NCI-H2171 (cell line): ENCODE results near the gene PRKRIP1.
"Not testable (repeated sequence)": the region's sequence is repeated elsewhere in the genome, so short reads cannot be mapped to it uniquely, and the experiment has no call there.

Source experiments
- DNase-seq: peaks from one replicate; lab custom pipeline; 2025; lab: John Stamatoyannopoulos, UW

Gene PRKRIP1

DNA sequence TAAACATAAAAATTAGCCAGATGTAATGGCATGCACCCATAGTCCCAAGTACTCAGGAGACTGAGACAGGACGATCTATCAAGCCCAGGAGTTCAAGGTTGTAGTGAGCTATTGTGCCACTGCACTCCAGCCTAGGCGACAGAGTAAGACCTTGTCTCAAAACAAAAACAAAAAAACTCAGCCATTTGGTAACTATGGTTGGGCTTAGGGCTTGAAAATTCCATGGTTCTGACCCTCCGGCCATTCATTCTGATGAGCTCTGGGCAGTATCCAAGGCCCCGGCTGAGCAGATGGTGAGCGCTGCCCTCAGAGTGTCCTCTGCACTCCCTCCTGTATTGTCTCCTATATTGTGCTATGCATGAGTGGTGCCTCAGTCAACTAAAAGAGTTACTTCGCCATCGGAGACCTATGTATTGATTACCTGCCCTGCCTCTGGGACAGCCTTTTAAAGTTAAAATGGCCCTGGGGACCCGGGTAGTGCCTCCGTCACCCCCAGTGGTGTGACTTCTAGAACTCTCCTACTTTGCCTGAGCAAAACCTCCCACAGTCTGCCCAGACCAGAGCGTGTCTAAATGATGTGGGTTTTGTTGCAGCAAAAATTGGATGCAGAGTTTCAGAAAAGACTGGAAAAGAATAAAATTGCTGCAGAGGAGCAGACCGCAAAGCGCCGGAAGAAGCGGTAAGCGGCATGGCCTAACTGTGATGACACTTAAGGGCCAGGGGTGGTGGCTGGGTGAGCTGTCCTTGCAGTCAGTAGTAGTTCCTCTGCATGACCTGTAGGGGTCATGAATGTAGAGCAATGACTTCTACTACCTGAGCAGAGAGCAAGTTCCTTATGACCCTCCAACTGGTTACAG is 8.1 kb downstream of the PRKRIP1 start:
- DNase-seq, result peak; percentile 5

GRCh38 chr7:102404862-102405188 is 8.7 kb downstream of the PRKRIP1 start:
- DNase-seq, result not testable (repeated sequence)

DNA sequence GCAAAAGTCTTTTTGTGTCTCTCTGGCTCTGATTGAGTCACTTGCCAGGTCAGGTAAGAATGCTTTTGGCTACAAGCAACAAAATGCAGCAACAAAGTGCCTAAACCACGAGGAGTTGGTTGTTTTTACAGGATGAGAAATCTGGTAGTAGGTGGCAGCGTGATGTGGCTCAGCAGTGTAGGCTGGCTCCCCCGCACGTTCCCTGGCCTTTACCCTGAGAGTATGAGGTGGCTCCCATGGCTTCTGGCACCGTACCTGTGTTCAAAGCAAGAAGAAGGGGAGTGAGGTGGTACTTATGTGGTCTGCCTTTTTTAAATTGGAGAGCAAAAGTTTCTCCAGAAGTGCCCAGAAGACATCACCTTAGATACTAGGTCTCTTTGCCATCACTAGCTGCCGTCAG is 11.7 kb downstream of the PRKRIP1 start:
- no peak for DNase-seq

GRCh38 chr7:102408530-102408929 is 12.4 kb downstream of the PRKRIP1 start:
- not testable (repeated sequence) for DNase-seq

GRCh38 chr7:102409340-102409739 is 13.2 kb downstream of the PRKRIP1 start:
- no peak for DNase-seq

- no peak for DNase-seq
Observed at GRCh38 chr7:102410123-102410522, 14.0 kb downstream of the PRKRIP1 start.

DNA sequence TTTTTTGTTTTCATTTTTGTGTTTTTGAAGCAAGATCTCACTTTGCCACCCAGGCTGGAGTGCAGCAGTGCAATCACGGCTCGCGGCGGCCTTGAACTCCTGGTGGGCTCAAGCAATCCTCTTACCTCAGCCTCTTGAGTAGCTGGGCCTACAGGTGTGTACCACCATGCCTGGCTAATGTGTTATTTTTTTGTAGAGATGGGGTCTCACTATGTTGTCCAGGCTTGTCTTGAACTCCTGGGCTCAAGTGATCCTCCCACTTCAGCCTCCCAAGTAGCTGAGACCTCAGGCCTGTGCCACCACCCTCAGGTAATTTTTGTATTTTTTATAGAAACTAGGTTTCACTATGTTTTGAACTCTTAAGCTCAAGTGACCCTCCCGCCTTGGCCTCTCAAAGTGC is 14.8 kb downstream of the PRKRIP1 start:
- DNase-seq, result no peak

GRCh38 chr7:102412548-102412947 is 16.4 kb downstream of the PRKRIP1 start:
- DNase-seq, result no peak

- DNase-seq, result no peak
Observed at GRCh38 chr7:102413091-102413490, 16.9 kb downstream of the PRKRIP1 start.

DNA sequence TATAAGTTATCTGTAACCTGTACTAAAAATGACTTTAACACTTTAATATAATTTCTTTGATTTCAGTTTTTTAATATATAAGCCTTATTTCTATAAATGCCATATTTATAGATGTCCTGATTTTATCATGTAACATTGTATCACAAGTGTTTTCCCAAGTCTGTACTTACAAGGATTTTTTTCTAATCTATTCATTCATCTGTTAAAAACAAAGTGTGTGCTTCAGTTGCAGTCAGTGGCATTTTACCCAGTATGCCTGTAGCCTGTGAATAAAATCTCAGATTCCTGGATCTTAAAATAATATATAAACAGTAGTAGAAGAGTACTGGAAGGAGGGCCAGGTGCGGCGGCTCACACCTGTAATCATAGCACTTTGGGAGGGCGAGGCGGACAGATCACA is 17.4 kb downstream of the PRKRIP1 start:
- no peak for DNase-seq

- DNase-seq, result no peak
Observed at GRCh38 chr7:102415685-102416225, 19.6 kb downstream of the PRKRIP1 start.

GRCh38 chr7:102416406-102416805 is 20.2 kb downstream of the PRKRIP1 start:
- no peak for DNase-seq

DNA sequence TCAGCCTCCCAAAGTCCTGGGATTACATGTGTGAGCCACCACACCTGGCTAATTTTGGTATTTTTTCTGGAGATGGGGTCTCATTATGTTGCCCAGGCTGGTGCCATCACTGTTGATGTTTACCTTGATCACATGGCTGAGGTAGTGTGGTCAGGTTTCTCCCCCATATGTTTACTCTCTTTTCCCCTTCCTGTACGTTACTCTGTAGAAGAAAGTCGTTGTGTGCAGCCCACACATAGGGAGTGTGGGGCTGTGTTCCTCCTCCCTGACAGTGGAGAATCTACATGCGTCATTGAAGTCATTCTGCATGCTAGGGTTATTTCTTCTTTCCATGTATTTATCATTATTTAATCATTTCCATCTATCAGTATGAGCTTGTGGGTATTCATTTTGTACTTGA is 20.9 kb downstream of the PRKRIP1 start:
- DNase-seq, result no peak

GRCh38 chr7:102418592-102418991 is 22.4 kb downstream of the PRKRIP1 start:
- no peak for DNase-seq

DNA sequence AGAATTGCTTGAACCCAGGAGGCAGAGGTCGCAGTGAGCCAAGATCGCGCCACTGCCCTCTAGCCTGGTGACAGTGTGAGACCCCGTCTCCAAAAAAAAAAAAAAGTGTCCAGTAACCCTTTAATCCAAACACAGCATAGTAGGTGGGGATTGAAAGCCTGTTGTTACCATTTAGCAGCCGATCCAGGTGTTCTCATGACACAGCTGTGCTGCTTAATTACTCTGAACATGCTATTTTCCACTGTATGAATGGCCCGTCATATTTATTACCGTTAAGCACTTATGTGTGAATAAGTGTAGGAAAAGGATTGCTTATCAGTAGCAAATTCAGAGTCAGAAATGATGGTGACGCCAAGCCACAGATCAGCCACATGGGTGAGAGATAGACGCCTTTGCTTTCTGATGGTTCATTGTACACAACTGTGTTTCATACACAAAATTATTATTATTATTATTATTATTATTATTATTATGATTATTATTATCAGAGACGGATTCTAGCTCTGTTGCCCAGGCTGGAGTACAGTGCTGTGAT is 25.6 kb downstream of the PRKRIP1 start:
- DNase-seq, result no peak

DNA sequence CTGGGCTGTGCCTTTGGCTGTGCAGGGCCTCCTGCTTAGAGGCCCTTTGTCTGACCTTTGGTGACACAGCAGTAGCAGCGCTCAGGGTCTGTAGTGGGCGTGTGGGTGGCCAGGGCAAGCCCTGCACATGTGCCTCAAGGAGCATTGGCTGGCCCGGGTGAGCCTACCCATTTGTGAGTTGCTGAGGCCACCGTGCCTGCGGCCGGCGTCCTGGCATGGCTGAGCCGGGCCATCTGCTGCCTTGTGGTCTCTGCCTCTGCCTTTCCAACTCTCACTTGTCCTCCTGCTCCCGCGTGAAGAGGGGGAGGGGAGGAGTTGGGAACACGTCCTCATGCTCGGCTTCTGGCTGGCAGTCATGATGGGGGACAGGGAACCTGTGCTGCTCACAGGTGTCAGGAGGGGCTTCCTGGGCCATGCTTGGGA is 28.0 kb downstream of the PRKRIP1 start:
- DNase-seq, result no peak

- DNase-seq, result no peak
Observed at GRCh38 chr7:102424787-102425218, 28.6 kb downstream of the PRKRIP1 start.

DNA sequence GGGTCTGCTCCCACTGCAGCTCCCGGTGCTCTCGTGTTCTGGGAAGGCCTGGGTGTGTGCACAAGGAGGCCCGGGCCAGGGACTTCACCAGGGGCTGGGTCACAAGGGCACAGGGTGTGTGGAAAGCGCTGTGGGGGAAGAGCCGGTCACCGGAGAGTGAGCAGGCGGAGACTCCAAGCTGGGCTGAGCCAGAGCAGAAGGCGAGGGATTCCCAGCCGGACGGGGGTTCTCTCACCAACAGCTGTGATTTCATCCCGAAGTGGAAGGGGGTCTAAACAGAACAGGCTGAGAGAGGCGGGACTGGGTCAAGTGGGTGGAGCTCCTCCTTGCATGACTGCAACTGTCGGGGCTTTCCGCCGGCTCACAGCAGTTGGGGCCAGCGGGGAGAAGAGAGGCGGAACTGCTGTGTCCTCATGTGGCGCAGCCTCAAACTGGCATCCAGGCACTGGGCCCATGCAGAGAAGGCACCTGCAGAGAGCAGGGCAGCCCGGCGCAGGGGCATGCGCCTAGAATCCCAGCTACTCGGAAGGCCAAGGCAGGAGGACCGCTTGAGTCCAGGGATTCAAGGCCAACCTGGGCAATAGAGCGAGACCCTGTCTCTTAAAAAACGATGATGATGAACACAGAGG is 29.6 kb downstream of the PRKRIP1 start:
- DNase-seq, result no peak

GRCh38 chr7:102426268-102427018 is 30.3 kb downstream of the PRKRIP1 start:
- DNase-seq, result no peak

GRCh38 chr7:102427019-102427405 is 30.8 kb downstream of the PRKRIP1 start:
- no peak for DNase-seq

GRCh38 chr7:102429141-102429899 is 33.2 kb downstream of the PRKRIP1 start:
- no peak for DNase-seq
